Fibroblast of the aortic adventitia (primary cell): ENCODE measurements around the gene GALNT12. TPM values are rescaled to one million over a fixed set of nuclear protein-coding genes. Genes with fewer than 3 reads are reported as not detected.

Experiments used
- DNase-seq: peaks from one replicate; pipeline ENCODE4 v3.0.0-alpha.2; 2010; ENCODE audit warnings: low read depth
- H3K4me3 ChIP-seq: 2 replicates; pipeline ENCODE4 v1.5.1; 2011; ENCODE audit warnings: low read depth, mild to moderate bottlenecking, control low read depth, low read length, moderate library complexity
- total RNA-seq: library from RNA; depleted of rRNA; stranded (reverse); fragments of >200 nt; gene quantifications from 2 replicates; pipeline ENCODE4 v1.2.3, GENCODE V29; 2012; ENCODE audit warnings: low replicate concordance
- TF ChIP-seq, protein P1 (sequence below): IDR thresholded peaks from 2 replicates; pipeline ENCODE4 v1.5.1; 2011; ENCODE audit warnings: mild to moderate bottlenecking, low read length, control low read depth, inconsistent platforms; ENCODE audit not compliant: insufficient read depth

The GALNT12 gene
- total RNA-seq, 1 donor = 24.9 TPM

DNA sequence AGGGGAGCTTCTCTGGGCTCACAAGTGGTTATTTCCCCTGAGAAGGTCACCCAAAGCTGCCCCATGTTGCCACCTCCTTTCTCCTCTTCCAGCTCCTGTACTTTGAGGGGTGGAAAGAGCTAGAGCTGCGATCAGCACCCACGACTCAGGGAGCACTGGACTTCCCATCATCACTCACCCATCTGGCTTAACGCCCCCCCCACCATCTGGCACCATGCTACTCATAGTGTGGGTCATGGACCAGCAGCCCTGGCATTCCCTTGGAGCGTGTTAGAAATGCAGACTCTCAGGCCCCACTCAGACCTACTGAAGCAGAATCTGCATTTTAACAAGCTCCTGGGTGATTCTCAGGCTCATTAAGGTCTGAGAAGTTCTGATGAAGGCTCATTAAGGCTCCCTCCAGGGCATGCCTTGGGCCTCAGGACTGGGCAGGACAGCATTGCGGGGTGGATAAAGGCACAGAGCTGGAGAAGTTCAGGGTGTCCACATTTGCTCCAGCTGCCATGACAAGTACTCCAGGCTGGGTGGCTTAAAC is 67.3 kb downstream of the GALNT12 start:
- no peak overlapping the region for H3K4me3 ChIP-seq
- DNase-seq = no peak
- TF ChIP-seq, protein P1, sequence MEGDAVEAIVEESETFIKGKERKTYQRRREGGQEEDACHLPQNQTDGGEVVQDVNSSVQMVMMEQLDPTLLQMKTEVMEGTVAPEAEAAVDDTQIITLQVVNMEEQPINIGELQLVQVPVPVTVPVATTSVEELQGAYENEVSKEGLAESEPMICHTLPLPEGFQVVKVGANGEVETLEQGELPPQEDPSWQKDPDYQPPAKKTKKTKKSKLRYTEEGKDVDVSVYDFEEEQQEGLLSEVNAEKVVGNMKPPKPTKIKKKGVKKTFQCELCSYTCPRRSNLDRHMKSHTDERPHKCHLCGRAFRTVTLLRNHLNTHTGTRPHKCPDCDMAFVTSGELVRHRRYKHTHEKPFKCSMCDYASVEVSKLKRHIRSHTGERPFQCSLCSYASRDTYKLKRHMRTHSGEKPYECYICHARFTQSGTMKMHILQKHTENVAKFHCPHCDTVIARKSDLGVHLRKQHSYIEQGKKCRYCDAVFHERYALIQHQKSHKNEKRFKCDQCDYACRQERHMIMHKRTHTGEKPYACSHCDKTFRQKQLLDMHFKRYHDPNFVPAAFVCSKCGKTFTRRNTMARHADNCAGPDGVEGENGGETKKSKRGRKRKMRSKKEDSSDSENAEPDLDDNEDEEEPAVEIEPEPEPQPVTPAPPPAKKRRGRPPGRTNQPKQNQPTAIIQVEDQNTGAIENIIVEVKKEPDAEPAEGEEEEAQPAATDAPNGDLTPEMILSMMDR = no peak

DNA sequence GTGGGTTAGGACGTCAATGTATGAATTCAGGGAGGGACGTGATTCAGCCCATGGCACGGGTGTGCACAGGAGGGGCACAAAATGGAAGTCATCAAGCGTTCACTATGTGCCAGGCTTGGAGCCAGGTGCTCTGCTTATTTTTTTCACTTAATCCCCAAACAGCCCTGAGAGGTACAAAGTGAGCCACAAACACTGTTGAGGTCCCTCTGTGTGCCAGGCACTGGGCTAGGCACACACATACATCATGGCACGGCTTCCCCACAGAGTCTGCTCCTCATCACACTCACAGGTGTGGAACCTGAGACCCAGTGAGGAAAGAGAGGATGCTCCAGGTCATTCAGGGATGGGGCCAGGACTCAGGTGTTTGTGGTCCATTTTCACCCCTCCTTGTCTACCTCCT is 68.1 kb downstream of the GALNT12 start:
- TF ChIP-seq, protein P1 = no peak
- DNase-seq = no peak
- no peak overlapping the region for H3K4me3 ChIP-seq

DNA sequence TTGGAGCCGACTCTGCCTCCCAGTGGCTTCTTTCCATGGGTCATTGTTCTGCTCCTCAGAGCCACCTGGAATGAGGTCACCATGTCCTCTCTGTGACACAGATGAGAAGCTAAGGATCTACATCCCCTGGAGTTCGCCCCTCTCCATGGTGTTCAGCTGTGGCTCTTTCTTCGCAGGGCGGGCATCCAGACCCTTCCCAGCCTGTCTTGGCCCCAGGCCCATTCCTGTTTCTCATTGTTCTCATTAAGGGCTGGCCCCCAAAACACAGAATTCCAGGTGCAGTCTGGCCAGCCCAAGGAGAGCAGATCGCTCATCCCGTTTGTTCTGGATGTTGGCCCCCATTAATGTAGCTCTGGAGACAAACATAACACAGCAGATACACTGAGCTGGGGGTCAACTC is 69.8 kb downstream of the GALNT12 start:
- DNase-seq = no peak
- H3K4me3 ChIP-seq = no peak overlapping the region
- TF ChIP-seq, protein P1 = no peak

DNA sequence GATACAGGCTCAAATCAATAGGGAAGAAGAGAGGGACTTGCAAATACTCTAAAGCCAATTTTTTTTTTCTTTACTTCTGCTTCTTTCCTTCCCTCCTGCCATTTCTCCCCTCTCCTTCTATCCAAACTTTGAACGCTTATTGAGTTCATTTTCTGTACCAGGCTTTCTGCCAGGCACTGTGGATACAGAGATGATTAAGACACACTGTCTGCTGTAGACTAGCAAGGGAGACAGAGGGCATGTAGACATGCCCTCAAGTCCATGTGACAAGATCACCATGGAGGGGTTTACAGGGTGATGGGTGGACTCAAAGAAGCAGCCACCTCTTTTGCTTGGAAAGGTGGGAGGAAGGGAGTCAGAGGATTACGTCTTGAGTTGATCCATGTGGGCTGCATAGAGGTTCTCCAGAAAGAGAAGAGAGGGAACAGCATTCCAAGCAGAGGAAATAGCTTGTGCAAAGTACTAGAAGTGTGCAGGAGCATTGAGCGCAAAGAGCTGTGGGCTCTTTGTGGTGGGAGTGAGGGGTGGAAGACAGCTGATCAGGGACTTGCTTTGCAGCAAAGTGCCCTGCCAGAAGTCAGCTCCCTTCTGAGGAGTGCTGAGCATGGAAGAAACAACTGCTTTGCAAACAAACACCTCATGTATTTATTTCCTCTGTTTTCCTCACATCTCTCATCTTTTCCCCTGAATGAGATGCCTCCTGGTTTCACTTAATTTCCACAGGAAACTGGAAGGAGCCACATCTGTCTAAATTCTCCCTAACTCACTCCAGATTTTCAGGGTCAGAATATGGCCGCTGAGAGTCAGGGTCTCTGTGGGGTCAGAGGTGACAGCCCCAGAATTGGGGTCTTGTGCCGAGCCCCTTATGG is 71.9 kb downstream of the GALNT12 start:
- H3K4me3 ChIP-seq = no peak overlapping the region
- DNase-seq = no peak
- TF ChIP-seq, protein P1 = no peak

DNA sequence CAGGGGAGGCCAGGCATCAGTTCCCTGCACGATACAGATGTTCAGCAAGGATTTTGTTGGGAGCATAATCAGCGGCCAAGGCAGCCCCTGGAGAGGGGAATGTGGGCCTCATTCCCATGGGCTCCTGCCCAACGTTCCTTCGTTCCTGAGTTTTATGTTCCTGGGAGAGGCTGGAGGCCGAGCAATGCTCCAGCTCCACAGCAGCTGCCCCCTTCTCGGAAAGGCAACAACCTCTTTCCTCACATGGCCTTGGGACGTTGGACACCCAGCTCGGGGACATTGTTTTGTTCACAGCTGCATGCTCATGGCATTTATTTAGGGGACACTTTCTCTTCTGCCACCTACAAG is 72.5 kb downstream of the GALNT12 start:
- TF ChIP-seq, protein P1 = no peak
- H3K4me3 ChIP-seq = no peak overlapping the region
- DNase-seq = peak; percentile 42

DNA sequence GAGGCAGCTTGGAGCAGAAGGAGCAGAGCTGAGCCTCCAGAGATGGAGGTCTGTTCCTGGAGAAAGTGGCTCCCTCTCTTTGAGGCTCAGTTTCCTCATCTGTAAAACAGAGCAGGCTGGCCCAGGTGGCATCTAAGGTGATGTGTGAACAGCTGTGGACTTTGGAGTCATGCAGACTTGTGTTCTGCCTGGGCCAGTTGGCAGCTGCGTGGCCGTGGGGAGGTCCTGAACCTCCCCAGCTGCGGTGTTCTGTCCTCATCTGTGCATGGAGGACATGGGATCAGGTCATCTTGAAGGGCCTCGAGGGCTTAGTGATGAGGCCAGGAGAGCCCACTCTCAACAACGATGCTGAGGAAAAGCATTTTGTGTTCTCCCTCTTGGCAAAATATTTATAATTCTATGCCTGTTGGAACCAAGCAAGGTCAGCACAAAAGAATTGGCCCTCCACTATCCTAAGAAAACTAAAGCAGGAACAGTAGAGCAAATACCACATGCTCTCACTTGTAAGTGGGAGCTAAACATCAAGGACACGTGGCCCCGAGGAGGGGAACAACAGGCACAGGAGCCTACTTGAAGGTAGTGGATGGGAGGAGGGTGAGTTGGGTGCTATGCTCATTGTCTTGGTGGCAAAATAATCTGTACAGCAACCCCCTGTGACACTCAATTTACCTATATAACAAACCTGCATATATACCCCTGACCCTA is 73.0 kb downstream of the GALNT12 start:
- DNase-seq = no peak
- TF ChIP-seq, protein P1 = no peak
- no peak overlapping the region for H3K4me3 ChIP-seq
